Measurements from ENCODE around the gene PPP1R14C. TPM values are rescaled to one million over a fixed set of nuclear protein-coding genes. Genes with fewer than 3 reads are reported as not detected.

Gene PPP1R14C
- total RNA-seq, 1 experiment from 2014 or later = 12.1 TPM

DNA sequence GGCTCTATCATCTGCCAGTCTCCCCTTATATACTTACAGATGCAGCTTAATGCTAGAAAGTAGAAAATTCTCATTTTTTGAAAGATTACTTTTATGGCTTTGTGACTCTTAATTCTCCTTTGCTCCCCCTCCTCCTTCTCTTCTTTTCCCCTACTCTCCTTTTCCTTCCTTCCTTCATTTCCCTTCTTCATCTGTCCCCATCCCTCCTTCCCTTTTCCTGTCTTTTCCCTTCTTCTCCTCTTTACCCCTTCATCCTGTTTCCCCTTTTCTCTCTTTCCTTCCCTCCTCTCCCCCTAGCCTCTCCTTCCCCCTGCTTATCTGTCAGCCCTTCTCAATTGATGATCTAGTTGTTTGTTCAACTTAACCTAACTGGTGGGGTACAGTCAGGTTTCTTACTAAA, 71.5 kb downstream of the PPP1R14C start:
- Histone ChIP-seq H3K27ac (no peak overlapping the region), H3K27me3 (ENCODE audit: insufficient read depth, low read depth) (no peaks in the 10 kb centered on the region), H3K4me3 (no peak overlapping the region), H4K20me1 (ENCODE audit: insufficient read depth) (no peaks in the 10 kb centered on the region), H3K4me1 (replicated peaks; ENCODE audit: insufficient read depth) (no peaks in the 10 kb centered on the region), H3K9me3 (ENCODE audit: insufficient read depth, low read depth) (no peaks in the 10 kb centered on the region), H3F3A (ENCODE audit: insufficient read depth, low read depth) (no peaks in the 10 kb centered on the region), H3K4me2 (no peak overlapping the region), H3K79me2 (ENCODE audit: low read depth) (no peaks in the 10 kb centered on the region), H2AFZ (no peak overlapping the region), H3K9me2 (ENCODE audit: insufficient read depth) (no peaks in the 10 kb centered on the region), H3K36me3 (ENCODE audit: low read depth) (no peaks in the 10 kb centered on the region)
- intact Hi-C loops (cut with micrococcal nuclease; ENCODE audit: unreplicated experiment) = no loop called here
- ChIA-PET CTCF (no interaction called here), POLR2A (ENCODE audit: unreplicated experiment) (no interaction called here)
- BruUV-seq (replicated peaks) = no TSS peak
- no peak for DNase-seq
- TF ChIP-seq EZH2 (IDR thresholded peaks at IDR 0.05; ENCODE audit: low read depth) = no peak
- TF ChIP-seq, protein P1, sequence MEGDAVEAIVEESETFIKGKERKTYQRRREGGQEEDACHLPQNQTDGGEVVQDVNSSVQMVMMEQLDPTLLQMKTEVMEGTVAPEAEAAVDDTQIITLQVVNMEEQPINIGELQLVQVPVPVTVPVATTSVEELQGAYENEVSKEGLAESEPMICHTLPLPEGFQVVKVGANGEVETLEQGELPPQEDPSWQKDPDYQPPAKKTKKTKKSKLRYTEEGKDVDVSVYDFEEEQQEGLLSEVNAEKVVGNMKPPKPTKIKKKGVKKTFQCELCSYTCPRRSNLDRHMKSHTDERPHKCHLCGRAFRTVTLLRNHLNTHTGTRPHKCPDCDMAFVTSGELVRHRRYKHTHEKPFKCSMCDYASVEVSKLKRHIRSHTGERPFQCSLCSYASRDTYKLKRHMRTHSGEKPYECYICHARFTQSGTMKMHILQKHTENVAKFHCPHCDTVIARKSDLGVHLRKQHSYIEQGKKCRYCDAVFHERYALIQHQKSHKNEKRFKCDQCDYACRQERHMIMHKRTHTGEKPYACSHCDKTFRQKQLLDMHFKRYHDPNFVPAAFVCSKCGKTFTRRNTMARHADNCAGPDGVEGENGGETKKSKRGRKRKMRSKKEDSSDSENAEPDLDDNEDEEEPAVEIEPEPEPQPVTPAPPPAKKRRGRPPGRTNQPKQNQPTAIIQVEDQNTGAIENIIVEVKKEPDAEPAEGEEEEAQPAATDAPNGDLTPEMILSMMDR (conservative IDR thresholded peaks at IDR 0.05) = no peak

DNA sequence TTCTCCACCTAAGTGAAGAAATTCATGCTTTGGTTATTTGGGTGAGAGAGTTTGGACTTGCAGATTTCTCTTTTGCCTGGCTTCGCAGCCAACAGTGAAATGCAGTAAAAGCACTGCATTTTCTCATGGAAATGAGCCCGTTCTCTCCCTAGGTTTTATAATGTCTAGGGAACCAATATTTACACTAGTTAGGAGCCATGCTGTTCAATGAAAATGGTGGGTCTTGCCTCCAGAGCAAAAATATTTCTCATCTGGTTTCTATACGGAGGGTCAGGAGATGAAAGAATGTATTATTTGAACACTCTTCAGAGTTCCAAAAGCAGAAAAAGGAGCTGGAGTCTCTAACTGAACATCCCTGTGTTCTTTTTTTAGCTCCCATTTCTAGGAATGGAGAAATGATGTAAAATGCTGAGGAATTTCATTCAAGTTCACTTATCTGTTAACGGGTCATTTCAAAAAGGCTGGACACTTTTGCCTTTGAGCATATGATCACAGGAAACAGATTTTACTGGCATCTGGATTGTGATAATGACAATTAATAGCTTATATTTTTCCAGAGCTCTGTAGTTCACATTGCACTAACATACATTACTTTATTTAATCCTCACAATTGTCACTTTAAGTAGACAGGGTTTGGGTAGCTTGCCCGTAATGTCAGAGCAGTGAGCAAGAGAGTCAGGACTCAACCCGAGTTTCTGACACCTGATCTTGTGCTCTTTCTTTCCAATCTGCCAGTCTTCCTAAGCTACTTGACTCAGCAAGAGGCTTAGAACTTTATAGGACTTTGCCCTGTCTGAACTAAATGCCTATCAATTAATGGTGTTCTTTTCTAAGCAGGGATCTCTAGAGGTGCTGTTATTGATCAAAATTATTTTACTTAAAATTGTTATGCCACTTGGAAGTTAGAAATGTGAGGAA, 78.0 kb downstream of the PPP1R14C start:
- CTCF ChIA-PET = no interaction called here
- intact Hi-C loops (cut with micrococcal nuclease; ENCODE audit: unreplicated experiment) = no loop called here

DNA sequence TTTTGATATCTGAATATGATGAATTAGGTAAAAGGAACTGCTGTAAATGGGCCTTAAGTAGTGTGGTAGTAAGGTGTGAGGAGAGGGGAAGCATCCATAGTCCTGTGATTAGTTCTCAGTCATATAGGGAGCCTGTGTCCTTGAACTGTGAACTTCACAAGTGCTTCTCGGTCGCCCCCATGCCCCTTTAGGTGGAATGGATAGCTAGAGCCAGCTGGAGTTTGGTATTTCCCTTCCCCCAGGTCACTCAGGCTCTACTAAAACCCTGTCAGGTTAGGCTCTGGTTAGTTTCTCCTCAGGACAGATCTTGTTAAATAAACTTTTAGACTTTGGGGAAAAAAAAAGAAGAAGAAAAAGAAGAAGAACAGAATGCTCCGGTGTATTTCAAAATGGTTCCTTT, 82.0 kb downstream of the PPP1R14C start:
- H3K79me2 ChIP-seq (ENCODE audit: low read depth) = no peaks in the 10 kb centered on the region
- H4K20me1 ChIP-seq (ENCODE audit: insufficient read depth) = no peaks in the 10 kb centered on the region
- no peak for DNase-seq
- H3K27ac ChIP-seq = no peak overlapping the region
- BruUV-seq (replicated peaks) = no TSS peak
- intact Hi-C loops (cut with micrococcal nuclease; ENCODE audit: unreplicated experiment) = no loop called here
- no peaks in the 10 kb centered on the region for H3K9me3 ChIP-seq (ENCODE audit: insufficient read depth, low read depth)
- ChIA-PET POLR2A (ENCODE audit: unreplicated experiment) (no interaction called here), CTCF (no interaction called here)
- no peak overlapping the region for H3K4me2 ChIP-seq
- H3F3A ChIP-seq (ENCODE audit: insufficient read depth, low read depth) = no peaks in the 10 kb centered on the region
- no peaks in the 10 kb centered on the region for H3K27me3 ChIP-seq (ENCODE audit: insufficient read depth, low read depth)
- H3K4me1 ChIP-seq (replicated peaks; ENCODE audit: insufficient read depth) = no peaks in the 10 kb centered on the region
- no peaks in the 10 kb centered on the region for H3K36me3 ChIP-seq (ENCODE audit: low read depth)
- H3K4me3 ChIP-seq = no peak overlapping the region
- H2AFZ ChIP-seq = no peak overlapping the region
- TF ChIP-seq EZH2 (IDR thresholded peaks at IDR 0.05; ENCODE audit: low read depth) = no peak
- TF ChIP-seq, protein P1 (conservative IDR thresholded peaks at IDR 0.05) = no peak
- H3K9me2 ChIP-seq (ENCODE audit: insufficient read depth) = no peaks in the 10 kb centered on the region

More for the DNA sequence above, 78.0 kb downstream of the PPP1R14C start:
- H3K4me3 ChIP-seq = no peak overlapping the region
- no TSS peak for BruUV-seq (replicated peaks)
- no peaks in the 10 kb centered on the region for H4K20me1 ChIP-seq (ENCODE audit: insufficient read depth)
- no peaks in the 10 kb centered on the region for H3K9me3 ChIP-seq (ENCODE audit: insufficient read depth, low read depth)
- H3K4me2 ChIP-seq = no peak overlapping the region
- H3K9me2 ChIP-seq (ENCODE audit: insufficient read depth) = no peaks in the 10 kb centered on the region
- H3K27me3 ChIP-seq (ENCODE audit: insufficient read depth, low read depth) = no peaks in the 10 kb centered on the region
- H3K79me2 ChIP-seq (ENCODE audit: low read depth) = no peaks in the 10 kb centered on the region
- H3F3A ChIP-seq (ENCODE audit: insufficient read depth, low read depth) = no peaks in the 10 kb centered on the region
- no peak overlapping the region for H3K27ac ChIP-seq
- no peak for DNase-seq
- H3K36me3 ChIP-seq (ENCODE audit: low read depth) = no peaks in the 10 kb centered on the region
- no peak for TF ChIP-seq EZH2 (IDR thresholded peaks at IDR 0.05; ENCODE audit: low read depth)
- H3K4me1 ChIP-seq (replicated peaks; ENCODE audit: insufficient read depth) = no peaks in the 10 kb centered on the region
- POLR2A ChIA-PET (ENCODE audit: unreplicated experiment) = interaction anchor here (0.5 kb wide), 1 partner anchor 285 kb away, joined by 10 read pairs; no protein-coding TSS in a partner anchor
- no peak overlapping the region for H2AFZ ChIP-seq

All from PC-9 (cell line).